ENCODE results near the gene TMEM258. TPM values are rescaled to one million over a fixed set of nuclear protein-coding genes. Genes with fewer than 3 reads are reported as not detected.

The TMEM258 gene
- total and polyA plus RNA-seq, 10 of the 15 experiments (the other 5 are each of a cell fraction or from before 2014, with no cell fraction given) = 160 to 840 (median 326) TPM

DNA sequence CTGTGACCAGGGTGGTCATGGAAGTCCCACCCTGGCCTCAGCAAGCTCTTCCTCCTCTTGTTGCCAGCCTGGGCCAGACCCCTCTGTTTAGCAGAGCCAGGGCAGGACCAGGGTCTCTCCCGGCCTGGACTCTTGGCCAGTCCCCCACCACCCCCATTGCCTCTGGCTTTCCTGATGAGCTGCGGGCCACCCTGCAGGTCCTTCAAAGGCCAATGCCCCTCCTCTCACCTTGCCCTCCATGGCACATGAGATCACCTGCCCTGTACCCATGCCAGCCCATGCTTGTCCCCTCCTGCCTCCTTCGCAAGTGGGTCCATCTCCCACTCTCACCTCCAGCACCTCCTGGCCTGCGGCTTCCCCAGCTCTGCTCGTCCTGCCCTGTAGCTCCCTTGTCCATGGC is 46.1 kb upstream of the TMEM258 start:
- TF ChIP-seq BCL11A (IDR thresholded peaks at IDR 0.05; ENCODE audit: low read depth, low read length) = no peak
- TF ChIP-seq, protein P1, sequence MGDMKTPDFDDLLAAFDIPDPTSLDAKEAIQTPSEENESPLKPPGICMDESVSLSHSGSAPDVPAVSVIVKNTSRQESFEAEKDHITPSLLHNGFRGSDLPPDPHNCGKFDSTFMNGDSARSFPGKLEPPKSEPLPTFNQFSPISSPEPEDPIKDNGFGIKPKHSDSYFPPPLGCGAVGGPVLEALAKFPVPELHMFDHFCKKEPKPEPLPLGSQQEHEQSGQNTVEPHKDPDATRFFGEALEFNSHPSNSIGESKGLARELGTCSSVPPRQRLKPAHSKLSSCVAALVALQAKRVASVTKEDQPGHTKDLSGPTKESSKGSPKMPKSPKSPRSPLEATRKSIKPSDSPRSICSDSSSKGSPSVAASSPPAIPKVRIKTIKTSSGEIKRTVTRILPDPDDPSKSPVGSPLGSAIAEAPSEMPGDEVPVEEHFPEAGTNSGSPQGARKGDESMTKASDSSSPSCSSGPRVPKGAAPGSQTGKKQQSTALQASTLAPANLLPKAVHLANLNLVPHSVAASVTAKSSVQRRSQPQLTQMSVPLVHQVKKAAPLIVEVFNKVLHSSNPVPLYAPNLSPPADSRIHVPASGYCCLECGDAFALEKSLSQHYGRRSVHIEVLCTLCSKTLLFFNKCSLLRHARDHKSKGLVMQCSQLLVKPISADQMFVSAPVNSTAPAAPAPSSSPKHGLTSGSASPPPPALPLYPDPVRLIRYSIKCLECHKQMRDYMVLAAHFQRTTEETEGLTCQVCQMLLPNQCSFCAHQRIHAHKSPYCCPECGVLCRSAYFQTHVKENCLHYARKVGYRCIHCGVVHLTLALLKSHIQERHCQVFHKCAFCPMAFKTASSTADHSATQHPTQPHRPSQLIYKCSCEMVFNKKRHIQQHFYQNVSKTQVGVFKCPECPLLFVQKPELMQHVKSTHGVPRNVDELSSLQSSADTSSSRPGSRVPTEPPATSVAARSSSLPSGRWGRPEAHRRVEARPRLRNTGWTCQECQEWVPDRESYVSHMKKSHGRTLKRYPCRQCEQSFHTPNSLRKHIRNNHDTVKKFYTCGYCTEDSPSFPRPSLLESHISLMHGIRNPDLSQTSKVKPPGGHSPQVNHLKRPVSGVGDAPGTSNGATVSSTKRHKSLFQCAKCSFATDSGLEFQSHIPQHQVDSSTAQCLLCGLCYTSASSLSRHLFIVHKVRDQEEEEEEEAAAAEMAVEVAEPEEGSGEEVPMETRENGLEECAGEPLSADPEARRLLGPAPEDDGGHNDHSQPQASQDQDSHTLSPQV (IDR thresholded peaks at IDR 0.05) = no peak
- TF ChIP-seq PML (IDR thresholded peaks at IDR 0.05; ENCODE audit: low read length) = no peak
- TF ChIP-seq TBL1XR1 (IDR thresholded peaks at IDR 0.05; ENCODE audit: low read depth, low read length) = no peak
- no peak for TF ChIP-seq CREB1 (IDR thresholded peaks at IDR 0.05; ENCODE audit: low read depth)
- no peak for TF ChIP-seq HDAC2 (IDR thresholded peaks at IDR 0.05)
- TF ChIP-seq, protein P2, sequence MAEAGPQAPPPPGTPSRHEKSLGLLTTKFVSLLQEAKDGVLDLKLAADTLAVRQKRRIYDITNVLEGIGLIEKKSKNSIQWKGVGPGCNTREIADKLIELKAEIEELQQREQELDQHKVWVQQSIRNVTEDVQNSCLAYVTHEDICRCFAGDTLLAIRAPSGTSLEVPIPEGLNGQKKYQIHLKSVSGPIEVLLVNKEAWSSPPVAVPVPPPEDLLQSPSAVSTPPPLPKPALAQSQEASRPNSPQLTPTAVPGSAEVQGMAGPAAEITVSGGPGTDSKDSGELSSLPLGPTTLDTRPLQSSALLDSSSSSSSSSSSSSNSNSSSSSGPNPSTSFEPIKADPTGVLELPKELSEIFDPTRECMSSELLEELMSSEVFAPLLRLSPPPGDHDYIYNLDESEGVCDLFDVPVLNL (IDR thresholded peaks at IDR 0.05; ENCODE audit: low read depth, low read length) = no peak
- TF ChIP-seq, protein P3, sequence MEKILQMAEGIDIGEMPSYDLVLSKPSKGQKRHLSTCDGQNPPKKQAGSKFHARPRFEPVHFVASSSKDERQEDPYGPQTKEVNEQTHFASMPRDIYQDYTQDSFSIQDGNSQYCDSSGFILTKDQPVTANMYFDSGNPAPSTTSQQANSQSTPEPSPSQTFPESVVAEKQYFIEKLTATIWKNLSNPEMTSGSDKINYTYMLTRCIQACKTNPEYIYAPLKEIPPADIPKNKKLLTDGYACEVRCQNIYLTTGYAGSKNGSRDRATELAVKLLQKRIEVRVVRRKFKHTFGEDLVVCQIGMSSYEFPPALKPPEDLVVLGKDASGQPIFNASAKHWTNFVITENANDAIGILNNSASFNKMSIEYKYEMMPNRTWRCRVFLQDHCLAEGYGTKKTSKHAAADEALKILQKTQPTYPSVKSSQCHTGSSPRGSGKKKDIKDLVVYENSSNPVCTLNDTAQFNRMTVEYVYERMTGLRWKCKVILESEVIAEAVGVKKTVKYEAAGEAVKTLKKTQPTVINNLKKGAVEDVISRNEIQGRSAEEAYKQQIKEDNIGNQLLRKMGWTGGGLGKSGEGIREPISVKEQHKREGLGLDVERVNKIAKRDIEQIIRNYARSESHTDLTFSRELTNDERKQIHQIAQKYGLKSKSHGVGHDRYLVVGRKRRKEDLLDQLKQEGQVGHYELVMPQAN (conservative IDR thresholded peaks at IDR 0.05) = no peak
- no peak for TF ChIP-seq CREM (IDR thresholded peaks at IDR 0.05; ENCODE audit: low read depth)
- TF ChIP-seq, protein P4, sequence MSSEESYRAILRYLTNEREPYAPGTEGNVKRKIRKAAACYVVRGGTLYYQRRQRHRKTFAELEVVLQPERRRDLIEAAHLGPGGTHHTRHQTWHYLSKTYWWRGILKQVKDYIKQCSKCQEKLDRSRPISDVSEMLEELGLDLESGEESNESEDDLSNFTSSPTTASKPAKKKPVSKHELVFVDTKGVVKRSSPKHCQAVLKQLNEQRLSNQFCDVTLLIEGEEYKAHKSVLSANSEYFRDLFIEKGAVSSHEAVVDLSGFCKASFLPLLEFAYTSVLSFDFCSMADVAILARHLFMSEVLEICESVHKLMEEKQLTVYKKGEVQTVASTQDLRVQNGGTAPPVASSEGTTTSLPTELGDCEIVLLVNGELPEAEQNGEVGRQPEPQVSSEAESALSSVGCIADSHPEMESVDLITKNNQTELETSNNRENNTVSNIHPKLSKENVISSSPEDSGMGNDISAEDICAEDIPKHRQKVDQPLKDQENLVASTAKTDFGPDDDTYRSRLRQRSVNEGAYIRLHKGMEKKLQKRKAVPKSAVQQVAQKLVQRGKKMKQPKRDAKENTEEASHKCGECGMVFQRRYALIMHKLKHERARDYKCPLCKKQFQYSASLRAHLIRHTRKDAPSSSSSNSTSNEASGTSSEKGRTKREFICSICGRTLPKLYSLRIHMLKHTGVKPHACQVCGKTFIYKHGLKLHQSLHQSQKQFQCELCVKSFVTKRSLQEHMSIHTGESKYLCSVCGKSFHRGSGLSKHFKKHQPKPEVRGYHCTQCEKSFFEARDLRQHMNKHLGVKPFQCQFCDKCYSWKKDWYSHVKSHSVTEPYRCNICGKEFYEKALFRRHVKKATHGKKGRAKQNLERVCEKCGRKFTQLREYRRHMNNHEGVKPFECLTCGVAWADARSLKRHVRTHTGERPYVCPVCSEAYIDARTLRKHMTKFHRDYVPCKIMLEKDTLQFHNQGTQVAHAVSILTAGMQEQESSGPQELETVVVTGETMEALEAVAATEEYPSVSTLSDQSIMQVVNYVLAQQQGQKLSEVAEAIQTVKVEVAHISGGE (CRISPR knock-in tag; IDR thresholded peaks at IDR 0.05) = no peak
- no peak for TF ChIP-seq MYC (IDR thresholded peaks at IDR 0.05; ENCODE audit: insufficient read depth, insufficient read length, insufficient replicate concordance, low read length, severe bottlenecking)
- no peak for TF ChIP-seq RFX5 (IDR thresholded peaks at IDR 0.05; ENCODE audit: low read depth, low read length)
- no peak for TF ChIP-seq NBN (IDR thresholded peaks at IDR 0.05)
- TF ChIP-seq NR2C2 (IDR thresholded peaks at IDR 0.05; ENCODE audit: borderline replicate concordance, control insufficient read depth, insufficient read length, low read depth) = no peak
- Histone ChIP-seq H3K27me3 (replicated peaks in 1 of 2; ENCODE audit: control insufficient read depth in 2 of 2, insufficient read depth in 2 of 2, low read length in 1 of 2) (no peaks in the 10 kb centered on the region), H3K9me3 (replicated peaks; ENCODE audit: control insufficient read depth, insufficient read depth, low read length) (no peaks in the 10 kb centered on the region), H3K27ac (ENCODE audit: control insufficient read depth, insufficient read depth) (no peak overlapping the region), H3K79me2 (ENCODE audit: control insufficient read depth, insufficient read depth, low read length) (peaks cover 36% of the 10 kb centered on the region), H4K20me1 (ENCODE audit: control insufficient read depth, insufficient read depth) (no peaks in the 10 kb centered on the region), H3K4me2 (ENCODE audit: control insufficient read depth, insufficient read depth) (no peak overlapping the region), H3K9ac (ENCODE audit: control insufficient read depth, insufficient read depth, low read length) (no peak overlapping the region), H3K4me1 (ENCODE audit: control insufficient read depth, insufficient read depth, low read length) (peaks cover 20% of the 10 kb centered on the region), H3K36me3 (ENCODE audit: control insufficient read depth in 2 of 2, insufficient read depth in 2 of 2, low read length in 1 of 2) (peaks cover 29 to 41% of the 10 kb centered on the region in 2 experiments), H2AFZ (ENCODE audit: control insufficient read depth, low read depth, low read length) (no peak overlapping the region), H3K4me3 (no peak overlapping the region)
- POLR2A ChIA-PET = interaction anchor here (0.6 to 0.8 kb wide), 2 partner anchors 41 to 237 kb away, joined by 3 to 4 read pairs; no protein-coding TSS in a partner anchor
- CTCF ChIA-PET = interaction anchor here (1.1 to 1.5 kb wide), 2 partner anchors 41 to 270 kb away, joined by 3 read pairs; no protein-coding TSS in a partner anchor
- DNase-seq (ENCODE audit: low read depth, low spot score) = no peak
- in situ Hi-C loops (cut with MboI) (no loop called here), intact Hi-C loops (cut with micrococcal nuclease; ENCODE audit: unreplicated experiment) (no loop called here)
- no peak for FAIRE-seq
- no TSS peak for BruUV-seq (replicated peaks)
- over 99% methylated on average over 5 of the region's 5 CpGs for WGBS (ENCODE audit: insufficient coverage, insufficient replicate concordance, low lambda C conversion rate, missing lambda C conversion rate)
- RAD21 ChIA-PET (ENCODE audit: unreplicated experiment) = interaction anchor here (1.6 kb wide), 1 partner anchor 23 kb away, joined by 3 read pairs; no protein-coding TSS in a partner anchor
- ATAC-seq = no peak
- SMC1A ChIA-PET (ENCODE audit: uncharacterized antibody, unreplicated experiment) = interaction anchor here (0.5 to 1.1 kb wide), 2 partner anchors 24 to 254 kb away, joined by 3 read pairs; no protein-coding TSS in a partner anchor

Measured in GM12878 (cell line).